HG03520 (cell line): ENCODE results near the gene STK38.
"Not testable (repeated sequence)": the region's sequence is repeated elsewhere in the genome, so short reads cannot be mapped to it uniquely, and the experiment has no call there.

ENCODE experiments used
- ATAC-seq: cut with Tn5 transposase; IDR thresholded peaks from one replicate; pipeline ENCODE4 v1.9.1; 2021; ENCODE audit warnings: mild to moderate bottlenecking, moderate library complexity; ENCODE audit not compliant: unreplicated experiment

The STK38 gene

DNA sequence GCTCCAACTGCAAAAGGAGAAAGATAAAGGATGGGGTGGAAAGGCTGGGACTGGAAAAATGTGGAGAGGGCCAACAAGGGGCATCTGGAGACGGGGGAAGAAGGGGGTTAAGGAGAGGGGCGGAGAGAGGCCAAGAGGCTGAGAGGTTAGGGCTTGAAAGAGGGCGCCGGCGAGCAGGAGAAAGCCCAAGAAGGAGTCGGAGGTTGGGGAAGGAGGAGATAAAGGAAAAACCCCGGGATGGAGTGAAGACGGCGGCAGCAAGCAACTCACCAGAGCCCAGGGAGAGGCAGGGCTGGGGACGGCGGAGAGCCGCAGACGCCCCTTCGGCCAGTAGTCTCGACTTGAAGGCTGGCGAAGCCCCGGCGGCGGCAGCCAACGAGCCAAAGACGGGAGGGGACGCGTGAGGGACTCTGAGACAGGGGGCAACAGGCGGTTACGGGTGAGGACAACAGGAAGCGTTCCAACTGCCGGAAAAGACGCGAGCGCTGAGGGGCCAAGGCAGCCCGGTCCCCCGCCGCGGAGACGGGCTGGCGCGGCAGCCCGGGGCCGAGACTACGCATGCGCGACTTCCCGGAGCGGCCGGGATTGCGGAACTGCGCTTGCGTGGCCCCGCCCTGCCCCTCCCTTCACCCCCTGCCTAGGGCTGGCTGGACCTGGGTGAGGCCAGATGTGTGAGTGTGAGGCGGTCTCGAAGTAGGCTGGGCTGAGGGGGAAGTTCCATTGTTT lies at the start of gene STK38:
Gene STK38, minus strand, starts transcription at position 560 of the 726 bp plus-strand sequence. CDS start 7,277 bp downstream, outside the sequence.
- ATAC-seq: peak; percentile 71

DNA sequence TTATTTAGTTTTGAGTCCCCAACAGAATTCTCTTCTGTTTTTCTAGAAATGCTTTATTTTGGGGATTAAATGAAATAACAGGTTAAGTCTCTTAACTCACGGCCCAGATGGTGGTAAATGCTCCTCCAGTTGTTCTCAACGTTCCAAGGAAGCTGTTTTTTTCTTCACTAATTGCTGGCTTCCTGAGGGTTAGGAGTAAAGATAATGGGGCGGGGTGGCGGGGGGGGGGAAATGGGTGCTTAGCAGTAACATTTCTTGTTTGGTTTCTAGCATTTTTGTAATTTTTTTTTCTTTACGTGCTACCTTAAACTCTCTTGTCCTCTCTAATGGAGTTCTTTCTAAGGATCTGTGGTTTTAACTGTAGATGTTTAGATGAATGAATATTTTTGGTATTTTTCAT lies 49.1 kb upstream of the STK38 start:
- no peak for ATAC-seq

DNA sequence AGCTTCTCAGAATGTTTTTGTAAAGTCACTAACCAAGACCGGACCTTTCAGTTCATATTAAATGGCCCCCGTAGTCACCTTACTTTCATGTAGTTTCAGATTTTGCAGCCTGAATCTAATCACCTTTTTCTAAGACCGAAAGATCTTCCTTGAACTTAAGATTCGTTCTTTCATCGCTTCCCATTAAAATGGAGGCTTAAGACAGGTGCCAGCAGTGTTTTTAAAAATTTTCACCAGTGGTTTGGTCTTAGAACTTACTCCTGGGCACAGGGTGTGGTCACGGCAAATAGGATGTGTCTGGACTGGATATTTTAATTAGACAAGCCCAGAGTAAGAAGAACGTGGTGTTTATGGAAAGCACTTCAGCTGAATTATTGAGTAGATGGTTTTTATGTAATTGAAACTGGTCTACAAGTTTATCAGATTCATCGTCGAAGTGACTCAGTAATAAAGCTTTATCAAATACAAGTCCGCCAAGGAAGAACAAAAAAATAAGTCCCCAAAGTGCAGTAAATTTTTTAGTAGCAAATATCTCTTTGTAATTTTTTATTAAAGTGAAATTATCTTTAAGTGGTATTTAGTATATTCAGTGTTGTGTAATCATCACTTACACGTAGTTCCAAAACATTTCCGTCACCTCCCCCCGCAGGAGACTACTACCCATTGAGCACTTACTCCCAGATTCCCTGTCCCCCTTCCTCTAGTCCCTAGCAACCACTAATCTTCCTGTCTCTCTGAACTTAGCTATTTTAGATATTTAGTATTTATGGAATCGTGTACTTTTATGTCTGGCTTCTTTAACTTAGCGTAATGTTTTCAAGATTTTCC lies 47.8 kb upstream of the STK38 start:
- no peak for ATAC-seq

DNA sequence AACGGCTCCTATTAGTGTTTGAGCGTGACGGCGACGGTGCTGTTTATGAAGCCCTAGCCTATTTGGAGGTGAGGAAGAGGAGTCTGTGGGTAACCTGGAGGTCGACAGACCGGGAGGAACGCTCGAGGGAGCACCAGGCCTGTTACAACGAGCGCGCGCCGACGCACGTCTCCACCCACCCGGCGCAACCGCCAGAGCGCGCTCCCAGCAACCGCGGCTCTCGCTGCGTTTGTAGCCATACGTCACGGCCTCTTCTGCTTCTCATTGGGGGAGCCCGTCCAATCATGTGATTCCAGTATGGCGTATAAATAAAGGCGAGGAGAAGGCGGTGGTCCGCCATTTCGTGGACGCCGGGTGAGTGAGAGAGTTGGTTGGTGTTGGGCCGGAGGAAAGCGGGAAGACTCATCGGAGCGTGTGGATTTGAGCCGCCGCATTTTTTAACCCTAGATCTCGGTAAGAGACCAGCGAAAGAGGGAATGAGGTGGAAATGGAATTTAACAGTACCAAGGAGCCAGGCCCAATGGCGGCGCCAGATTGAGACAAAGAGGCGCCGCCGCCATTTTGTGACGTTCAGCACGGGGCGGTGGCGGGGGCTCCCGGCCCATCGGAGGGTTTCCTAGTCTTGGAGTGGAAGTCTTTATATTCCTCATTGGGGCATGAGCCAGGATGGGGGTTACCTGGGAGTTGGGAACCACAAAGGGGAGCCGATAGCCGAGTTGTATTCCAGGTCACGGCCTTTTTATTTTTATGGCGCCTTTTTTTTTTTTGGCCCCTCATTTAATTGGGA lies 46.9 kb upstream of the STK38 start, which contains the start of gene SRSF3:
Gene SRSF3, plus strand, starts transcription at position 334 of the 787 bp plus-strand sequence. CDS start 2,401 bp downstream, outside the sequence.
- peak; percentile 86 for ATAC-seq

DNA sequence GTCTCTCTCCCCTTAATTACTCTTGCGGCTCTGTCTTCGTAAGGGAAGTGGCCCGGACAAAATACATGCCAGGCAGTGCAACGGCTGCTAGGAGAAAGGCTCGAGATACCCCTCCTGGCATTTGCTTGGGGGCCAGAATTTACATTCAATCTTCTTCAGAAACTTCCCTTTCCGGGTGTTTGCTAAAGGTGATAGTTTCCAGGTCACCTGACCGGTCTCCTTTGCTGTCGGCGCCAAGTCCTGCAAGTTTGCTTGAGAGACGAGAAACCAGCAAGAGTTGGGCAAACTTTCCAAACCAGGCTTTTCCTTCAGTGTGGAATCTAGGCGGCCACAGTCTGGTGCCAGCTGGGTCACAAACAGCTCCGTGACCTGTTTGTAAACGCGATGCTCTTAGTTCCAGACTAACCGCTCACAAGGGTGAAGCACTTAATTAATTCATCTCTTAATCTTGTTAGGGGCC lies 46.3 kb upstream of the STK38 start:
- peak; percentile 12 for ATAC-seq

DNA sequence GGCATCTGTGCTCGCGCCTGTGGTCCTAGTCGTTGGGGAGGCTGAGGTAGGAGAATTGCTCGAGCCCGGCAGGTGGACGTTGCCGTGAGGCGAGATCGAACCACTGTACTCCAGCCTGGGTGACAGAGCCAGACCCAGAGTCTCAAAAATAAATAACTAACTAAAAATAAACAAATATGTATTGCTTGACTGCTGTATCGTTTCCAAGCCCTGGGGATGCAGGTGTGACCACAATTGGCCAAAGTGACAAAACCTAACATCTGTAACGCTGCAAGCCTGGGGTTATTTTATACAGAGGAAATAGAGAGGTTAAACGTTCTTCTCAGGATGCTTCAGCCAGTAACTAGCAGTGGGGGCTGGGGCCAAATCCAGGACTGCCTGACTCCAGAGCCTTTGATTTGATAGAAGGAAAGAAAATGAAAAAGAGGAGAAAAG lies 45.0 kb upstream of the STK38 start:
- ATAC-seq: no peak

DNA sequence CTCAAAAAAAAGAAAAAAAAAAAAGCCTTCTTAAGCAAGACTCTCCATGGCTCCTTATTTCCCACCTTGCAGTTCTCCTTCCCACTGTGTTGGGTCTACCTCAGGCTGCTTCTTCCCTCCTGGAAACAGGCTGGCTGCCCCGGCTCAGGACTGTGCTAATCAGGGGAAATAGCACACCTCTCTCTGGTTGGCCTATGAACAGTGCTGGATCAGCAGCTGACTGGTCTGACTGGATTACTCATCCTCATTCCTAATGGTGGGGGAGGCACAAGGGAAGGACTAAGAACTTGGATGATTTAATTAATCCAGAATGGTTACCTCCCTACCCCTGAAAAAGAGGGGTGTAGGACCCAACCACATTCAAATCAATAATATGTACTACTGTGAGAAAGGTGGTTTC lies 43.0 kb upstream of the STK38 start:
- ATAC-seq: no peak

DNA sequence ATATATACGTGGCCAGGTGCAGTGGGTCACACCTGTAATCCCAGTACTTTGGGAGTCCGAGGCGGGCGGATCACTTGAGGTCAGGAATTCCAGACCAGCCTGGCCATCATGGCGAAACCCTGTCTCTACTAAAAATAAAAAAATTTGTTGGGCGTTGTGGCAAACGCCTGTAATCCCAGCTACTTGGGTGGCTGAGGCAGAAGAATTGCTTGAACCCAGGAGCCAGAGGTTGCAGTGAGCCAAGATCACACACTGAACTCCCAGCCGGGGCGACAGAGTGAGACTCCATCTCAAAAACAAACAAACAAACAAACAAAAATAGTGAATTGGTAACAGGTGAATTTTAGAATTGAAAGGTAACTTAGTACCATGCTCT lies 41.7 kb upstream of the STK38 start:
- not testable (repeated sequence) for ATAC-seq

DNA sequence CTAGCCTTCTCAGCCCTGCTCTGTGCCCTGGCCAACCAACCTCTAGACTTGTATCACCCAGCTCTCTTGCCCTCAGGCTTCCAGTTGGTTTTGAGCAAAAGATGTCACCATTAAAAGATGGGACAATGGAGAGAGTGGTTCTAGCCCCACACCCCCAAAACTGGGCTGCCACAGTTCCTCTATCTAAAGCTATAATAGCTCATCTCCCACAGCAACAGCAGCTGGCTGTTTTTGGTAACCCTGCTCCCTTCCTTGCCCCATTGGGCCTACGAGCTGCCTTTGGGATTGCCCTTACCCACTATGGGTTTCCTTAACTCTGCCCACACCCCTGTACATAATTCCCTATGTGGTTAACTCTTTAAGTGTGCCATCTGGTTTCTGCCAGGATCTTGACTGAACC lies 39.3 kb upstream of the STK38 start:
- no peak for ATAC-seq

DNA sequence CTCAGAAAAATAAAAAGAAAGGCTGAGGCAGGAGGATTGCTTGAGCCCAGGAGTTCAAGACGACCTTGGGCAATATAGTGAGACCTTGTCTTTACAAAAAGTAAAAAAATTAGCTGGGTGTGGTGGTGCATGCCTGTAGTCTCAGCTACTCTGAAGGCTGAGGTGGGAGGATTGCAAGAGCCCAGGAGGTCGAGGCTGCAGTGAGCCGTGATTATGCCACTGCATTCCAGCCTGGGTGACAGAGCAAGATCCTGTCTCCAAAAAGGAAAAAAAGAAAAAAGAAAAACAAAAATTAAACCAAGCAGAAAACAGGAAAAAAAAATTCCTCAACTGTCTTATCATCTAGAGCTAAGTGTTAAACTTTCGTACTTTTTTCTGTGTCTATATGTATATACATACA lies 34.4 kb upstream of the STK38 start:
- no peak for ATAC-seq

DNA sequence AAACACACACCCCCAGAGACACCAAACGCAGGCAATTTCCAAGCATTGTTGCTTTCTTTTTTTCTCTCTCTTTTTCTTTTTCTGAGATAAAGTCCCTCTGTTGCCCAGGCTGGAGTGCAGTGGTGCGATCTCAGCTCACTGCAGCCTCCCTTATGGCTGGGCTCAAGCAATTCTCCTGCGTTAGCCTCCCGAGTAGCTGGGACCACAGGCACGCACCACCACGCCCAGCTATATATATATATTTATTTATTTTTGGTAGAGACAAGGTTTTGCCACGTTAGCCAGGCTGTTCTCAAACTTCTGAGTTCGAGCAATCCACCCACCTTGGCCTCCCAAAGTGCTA lies 32.9 kb upstream of the STK38 start:
- ATAC-seq: no peak

DNA sequence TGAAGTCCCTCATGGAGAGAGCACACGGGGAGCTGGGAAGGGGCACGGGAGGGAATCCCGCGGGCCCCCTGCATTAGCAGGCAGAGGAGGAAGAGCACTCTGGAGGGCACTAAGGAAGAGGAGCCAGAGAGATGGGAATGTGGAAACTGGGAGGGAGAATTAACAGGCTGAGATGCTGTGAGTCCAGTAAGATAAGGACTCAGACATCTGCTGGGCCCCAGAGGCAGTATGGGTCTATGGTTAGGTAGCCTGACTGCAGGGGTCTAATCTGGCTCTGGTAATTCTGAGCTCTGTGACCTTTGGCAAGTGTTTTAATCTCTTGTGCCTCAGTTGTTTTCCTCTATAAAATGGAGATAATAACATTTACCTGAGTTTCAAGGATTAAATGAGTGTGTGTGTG lies 31.2 kb upstream of the STK38 start:
- no peak for ATAC-seq

DNA sequence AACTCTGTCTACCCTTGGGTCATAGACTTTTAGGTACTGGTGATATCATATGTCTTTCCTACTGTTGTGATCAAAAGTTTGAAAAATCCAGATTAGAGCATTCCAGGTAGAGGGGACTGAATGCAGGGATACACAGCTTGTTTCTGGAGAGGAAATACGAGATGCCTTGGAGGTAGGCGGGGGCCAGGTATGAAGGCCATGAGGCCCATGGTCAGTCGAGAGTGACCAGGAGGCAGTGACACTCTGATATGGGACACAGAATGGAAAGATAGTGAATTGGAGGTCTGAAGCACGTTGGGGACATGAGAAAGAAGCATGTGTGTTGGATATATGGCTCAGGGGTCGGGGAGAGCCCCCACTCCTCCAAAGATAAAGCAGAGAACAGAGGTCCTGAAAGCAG lies 30.8 kb upstream of the STK38 start:
- no peak for ATAC-seq

DNA sequence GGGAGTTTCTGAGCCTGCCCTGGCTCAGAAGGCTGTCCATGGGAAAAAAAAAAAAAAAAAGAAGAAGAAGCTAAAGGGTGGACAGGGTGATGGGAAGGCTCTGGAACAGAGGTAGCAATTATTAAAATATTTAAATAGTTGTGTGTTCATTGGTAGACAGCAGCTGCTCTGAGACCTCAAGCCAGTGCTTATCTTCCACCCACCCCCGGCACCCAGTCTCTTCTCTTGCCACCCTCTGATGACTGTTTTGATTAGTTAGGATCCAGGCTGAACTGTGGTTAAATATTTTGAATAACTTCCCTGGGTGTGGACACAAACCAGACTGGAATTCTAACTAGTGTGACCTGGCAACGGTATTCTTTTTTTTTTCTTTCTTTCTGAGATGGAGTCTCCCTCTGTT lies 30.0 kb upstream of the STK38 start:
- ATAC-seq: no peak

DNA sequence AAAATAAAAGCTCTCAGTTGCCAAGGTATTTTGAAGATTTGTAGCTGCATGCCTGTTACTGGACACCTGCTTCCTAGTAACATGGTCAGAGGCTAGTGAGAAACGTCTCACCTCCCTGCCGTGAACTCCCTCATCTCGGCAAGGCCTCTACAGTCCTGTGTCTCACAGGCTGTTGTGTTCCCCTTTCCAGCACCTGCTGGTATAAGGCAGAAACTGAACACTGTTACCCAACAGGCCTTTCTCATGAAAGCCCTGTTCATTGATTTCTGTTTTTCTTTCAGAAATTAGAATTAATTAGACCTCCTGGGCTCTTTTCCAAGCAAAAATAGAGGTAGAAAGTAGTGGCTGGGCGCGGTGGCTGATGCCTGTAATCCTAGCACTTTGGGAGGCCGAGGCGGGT lies 29.3 kb upstream of the STK38 start:
- no peak for ATAC-seq

DNA sequence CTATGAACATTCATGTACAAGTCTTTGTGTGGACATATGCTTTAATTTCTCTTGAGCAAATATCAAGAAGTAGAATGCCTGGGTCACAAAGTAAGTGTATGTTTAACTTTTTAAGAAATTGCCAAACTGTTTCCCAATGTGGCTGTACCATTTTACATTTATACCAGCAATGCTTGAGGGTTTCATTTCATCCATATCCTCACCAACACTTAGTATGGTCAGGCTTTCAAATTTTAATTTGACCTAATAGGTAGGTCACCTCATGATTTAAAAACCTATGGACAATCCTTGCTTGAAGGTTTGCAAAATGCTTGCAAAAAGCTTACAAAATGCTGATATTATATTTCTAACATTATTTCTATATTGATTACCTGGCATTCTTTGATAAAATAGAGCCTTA lies 27.4 kb upstream of the STK38 start:
- no peak for ATAC-seq

DNA sequence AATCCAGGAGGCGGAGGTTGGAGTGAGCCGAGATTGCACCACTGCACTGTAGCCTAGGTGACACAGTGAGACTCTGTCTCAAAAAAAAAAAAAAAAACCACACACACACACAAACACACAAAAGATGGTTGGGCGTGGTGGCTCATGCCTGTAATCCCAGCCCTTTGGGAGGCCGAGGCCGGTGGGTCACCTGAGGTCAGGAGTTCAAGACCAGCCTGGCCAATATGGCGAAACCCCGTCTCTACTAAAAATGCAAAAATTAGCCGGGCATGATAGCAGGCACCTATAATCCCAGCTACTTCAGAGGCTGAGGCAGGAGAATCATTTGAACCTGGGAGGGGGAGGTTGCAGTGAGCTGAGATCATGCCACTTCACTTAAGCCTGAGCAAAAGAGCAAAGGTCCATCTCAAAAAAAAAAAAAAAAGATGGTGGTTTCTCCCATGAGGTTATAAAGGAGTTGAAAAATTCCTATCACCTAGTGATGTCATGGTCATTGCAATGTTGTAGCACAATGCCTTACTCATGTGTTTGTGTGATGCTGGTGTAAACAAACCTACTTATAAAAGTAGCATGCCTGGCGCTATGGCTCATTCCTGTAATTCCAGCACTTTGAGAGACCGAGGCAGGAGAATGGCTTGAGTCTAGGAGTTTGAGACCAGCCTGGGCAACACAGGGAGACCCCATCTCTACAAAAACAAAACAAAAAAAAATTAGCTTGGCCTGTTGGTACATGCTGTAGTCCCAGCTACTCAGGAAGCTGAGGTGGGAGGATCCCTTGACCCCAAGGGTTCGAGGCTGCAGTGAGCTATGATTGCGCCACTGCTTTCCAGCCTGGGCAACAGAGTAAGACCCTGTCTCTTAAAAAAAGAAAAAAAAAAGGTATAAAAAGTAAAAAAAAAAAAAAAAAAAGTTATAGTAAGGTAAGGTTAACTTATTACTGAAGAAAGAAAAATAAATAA lies 25.4 kb upstream of the STK38 start:
- ATAC-seq: not testable (repeated sequence)

DNA sequence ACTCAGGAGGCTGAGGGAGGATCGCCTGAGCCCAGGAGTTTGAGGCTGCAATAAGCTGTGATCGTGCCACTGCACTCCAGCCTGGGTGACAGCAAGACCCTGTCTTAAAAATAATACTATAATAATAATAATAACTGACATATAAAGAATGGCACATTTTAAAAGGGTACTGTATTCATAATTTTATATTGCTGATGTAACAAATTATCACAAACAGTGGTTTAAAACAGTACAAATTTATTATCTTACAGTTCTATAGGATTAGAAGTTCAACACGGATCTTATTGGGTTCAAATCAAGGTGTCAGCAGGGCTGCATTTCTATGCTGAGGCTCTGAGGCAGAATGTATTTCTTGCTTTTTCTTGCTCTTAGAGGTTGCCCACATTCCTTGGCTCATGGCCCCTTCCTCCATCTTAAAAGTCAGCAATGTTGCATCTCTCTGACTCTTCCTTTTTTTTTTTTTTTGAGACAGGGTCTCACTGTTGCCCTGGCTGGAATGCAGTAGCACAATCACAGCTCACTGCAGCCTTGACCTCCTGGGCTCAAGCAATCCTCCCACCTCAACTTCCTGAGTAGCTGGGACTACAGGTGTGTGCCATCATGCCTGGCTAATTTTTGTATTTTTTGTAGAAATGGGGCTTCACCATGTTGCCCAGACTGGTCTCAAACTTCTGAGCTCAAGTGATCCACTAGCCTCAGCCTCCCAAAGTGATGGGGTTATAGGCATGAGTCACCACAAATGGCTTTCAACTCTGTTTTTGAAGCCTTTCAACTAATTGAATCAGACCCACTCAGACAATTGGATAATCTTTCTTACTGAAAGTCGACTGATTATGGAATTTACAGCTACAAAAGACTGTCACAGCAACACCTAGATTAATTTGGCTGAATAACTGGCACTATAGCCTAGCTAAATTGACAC lies 24.1 kb upstream of the STK38 start:
- no peak for ATAC-seq

DNA sequence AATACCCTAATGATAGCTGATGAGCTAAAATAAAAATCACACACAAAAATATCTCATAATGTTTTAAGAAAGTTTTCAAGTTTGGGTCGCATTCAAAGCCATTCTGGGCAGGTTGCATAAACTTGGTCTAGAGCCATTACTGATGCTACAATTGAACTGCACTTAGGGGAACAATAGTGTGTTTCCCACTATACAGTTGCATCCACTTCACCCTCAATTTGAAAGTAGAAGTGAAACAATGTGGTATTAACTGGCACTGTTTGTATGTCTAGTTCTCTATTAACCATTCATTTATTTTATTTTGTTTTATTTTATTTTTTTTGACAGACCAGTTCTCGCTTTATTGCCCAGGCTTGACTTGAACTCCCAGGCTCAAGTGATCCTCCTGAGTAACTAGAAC lies 23.0 kb upstream of the STK38 start:
- no peak for ATAC-seq
